NCI-H1930 (cell line): ENCODE measurements around the gene INO80C.
"Not testable (repeated sequence)": the region's sequence is repeated elsewhere in the genome, so short reads cannot be mapped to it uniquely, and the experiment has no call there.

Experiments
- DNase-seq, 2 experiments: peaks; one replicate each; lab custom pipeline; 2025; lab: John Stamatoyannopoulos, UW

Gene INO80C

GRCh38 chr18:35460736-35461161 is 37.0 kb downstream of the INO80C start:
- no peak for DNase-seq

GRCh38 chr18:35459997-35460396 is 37.8 kb downstream of the INO80C start:
- no peak for DNase-seq

DNA sequence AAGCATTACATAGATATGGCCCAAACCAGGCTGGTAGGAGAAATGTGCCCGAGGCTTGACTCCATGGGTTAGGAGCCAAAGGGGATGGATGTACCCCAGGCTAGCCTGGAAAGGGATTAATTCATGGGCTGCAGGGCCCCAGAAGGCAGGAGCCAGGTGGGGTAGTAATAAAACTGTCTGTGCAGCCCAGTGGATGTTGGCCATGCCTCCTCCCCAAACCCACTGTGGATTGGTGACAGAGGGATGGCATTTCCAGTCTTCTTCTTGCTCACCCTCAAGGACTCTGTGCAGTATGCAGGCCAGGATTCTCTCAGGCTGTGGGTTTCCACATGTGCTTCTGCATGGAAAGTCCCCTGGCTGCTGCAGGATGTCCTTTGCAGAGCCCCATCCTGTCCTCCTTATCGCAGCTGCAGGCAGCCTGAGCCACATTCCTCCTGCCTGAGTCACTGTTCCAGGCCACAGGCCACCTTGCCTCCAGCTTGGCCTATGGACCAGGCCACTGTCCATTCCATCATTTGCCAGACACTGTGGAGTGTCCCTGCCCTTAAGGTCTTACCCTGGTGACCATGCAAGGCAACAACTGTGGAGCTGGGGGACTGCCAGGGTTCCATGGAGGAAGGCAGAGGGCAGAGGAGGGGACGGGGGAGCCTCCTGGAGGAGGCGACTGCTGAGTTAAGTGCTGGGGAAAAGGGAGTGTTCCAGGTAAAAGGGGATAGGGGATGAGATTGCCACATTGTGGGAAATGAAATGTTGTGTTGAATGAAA is 38.9 kb downstream of the INO80C start:
- DNase-seq, result no peak

DNA sequence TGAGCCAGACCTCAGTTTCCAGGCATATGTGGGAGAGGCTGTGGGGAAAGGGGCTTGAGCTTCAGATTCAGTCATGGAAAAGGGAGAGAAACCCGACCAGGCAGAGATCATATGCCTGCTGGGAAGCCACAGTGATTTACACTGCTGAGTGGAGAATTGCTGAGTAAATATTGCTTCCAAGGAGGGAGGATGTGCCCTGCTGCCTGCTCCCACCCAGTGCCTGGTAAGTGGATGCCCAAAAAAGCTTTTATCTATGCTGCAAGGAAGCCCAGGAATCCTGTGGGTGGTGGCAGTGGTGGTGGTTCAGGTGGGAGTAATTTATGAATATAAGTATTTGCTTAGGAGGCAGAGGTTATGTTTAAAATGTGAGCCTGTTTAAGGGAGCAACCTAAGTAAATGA is 39.5 kb downstream of the INO80C start:
- no peak for DNase-seq

GRCh38 chr18:35457140-35457704 is 40.5 kb downstream of the INO80C start:
- no peak for DNase-seq

- no peak for DNase-seq
These were observed 41.6 kb downstream of the INO80C start for GRCh38 chr18:35455926-35456763.

DNA sequence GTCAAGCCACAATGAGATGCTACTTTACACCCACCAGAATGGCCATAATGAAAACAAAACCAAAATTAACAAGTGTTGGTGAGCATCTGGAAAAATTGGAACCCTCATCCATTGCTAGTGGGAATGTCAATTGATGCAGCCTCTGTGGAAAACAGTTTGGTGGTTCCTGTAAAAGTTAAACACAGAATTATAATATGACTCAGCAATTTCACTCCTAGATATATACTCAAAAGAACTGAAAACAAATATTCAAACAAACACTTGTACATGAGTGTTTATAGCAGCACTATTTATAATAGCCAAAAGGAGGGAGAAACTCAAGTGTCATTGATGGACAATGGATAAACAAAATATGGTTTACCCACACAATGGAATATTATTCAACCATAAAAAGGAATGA is 43.0 kb downstream of the INO80C start:
- DNase-seq, result no peak

GRCh38 chr18:35453065-35453464 is 44.7 kb downstream of the INO80C start:
- not testable (repeated sequence) for DNase-seq

DNA sequence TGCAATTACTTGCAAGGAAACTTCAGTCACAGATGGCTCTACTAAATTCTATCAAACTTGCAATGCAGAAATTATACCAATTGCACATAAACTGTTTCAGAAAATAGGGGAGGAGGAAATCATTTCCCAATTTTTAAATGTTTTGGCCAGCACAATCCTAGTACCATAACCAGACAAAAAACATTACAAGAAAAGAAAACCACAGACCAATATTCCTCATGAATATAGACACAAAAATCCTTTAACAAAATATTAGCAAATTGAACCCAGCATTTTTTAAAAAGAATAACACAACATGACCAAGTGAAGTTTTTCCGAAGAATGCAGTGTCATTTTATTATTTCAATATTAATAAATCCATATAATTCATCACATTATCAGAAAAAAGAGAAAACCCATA is 45.8 kb downstream of the INO80C start:
- DNase-seq, result no peak

GRCh38 chr18:35451032-35451431 is 46.7 kb downstream of the INO80C start:
- no peak for DNase-seq

DNA sequence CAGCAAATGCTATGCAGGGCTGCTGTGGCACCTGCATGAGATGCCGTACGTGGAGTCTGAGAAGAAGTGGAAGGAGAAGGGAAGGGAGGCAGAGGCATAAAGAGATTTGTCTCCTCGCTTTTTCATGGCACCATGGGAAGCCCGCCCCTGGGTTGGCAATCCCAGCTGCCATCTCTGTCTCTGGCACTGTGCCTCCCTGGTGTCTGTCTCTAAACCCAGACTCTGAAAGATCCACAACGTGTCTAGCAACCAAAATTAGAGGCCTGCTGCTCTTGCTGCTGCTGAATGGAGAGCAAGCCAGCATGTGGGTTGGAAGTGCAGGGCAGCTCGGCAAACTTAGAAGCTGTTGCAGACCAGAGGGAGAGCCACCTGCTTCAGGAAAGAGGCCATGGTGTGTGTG is 53.1 kb downstream of the INO80C start:
- no peak for DNase-seq

- DNase-seq, result no peak
These were observed 53.9 kb downstream of the INO80C start for GRCh38 chr18:35443847-35444246.

GRCh38 chr18:35443434-35443833 is 54.3 kb downstream of the INO80C start:
- DNase-seq, result no peak

GRCh38 chr18:35442701-35443100 is 55.1 kb downstream of the INO80C start:
- DNase-seq, result no peak

GRCh38 chr18:35441857-35442595 is 55.7 kb downstream of the INO80C start:
- DNase-seq, result no peak

DNA sequence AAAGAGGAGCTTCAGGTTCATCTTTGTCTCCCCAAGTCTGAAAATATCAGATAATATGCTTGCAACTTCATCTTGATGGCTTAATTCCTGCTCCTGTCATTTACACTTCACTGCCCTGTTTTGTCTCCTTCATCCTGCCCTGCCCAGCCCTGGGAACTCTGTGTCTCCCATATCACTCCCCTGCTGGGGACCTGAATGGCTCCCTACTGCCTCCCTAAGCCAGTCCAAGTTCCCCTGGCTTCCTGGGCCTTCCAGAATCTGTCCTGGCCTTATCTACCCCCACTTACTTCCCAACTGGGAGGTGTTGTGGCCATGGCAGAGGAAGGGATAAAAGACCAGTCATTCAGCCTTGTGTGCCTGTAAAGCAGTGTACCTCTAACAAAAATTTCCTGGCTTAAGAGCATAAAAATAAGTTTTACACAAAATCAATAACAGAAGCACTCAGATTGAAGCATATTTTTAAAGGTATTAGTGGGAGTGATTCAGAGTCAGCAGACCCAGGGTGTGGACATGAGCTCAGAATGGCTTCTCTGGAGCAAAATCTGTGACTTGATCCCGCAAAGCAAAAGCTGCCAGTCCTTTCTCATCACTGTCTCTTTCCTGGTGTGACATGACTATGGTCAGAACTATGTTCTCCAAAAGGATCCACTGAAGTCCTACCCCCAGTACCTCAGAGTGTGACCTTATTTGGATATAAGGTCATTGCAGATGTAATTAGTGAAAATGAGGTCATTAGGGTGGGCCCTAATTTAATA is 59.1 kb downstream of the INO80C start:
- no peak for DNase-seq

DNA sequence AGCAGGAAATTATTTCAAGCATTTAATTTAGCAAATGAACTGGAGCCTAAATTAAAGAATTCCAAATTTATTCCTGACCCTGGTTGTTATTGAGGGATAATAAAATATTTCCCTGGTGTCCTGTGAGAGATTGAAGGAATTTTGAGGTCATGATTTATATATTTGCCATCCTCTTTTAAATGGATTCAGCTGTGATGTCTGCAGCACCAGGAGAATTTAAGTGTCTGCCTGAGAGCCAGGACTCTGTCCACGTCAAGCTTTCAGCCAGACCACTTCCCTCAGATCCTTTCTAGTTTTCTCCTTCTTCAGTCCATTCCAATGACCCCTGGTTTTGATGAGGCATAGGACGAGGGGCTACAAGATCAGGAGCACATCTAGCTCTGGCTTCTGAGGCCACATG is 59.9 kb downstream of the INO80C start:
- no peak for DNase-seq

- DNase-seq, result no peak
These were observed 61.6 kb downstream of the INO80C start for GRCh38 chr18:35436076-35436649.

DNA sequence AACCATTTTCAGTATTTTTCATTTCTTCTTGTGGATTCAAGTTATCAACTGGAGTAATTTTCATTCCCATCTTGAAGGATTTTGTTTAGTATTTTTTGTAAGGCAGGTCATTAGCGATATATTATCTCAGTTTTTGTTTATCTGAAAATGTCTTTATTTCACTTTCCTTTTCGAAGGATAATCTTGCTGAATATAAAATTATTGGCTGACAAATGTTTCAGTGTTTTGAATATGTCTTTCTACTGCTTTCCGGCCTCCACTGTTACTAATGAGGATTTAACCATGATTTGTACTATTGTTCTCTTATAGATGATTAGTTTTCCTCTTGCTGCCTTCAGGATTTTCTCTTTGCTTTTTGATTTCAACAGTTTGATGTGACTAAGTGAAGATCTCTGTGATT is 62.4 kb downstream of the INO80C start:
- DNase-seq, result no peak

GRCh38 chr18:35432565-35433001 is 65.2 kb downstream of the INO80C start:
- DNase-seq, result no peak

GRCh38 chr18:35431374-35431741 is 66.4 kb downstream of the INO80C start:
- no peak for DNase-seq
